Esophagus squamous epithelium (tissue), 5 donors: ENCODE measurements around the gene TFF2. TPM values are rescaled to one million over a fixed set of nuclear protein-coding genes. Genes with fewer than 3 reads are reported as not detected.

Experiments
- DNase-seq: peaks from one replicate; lab custom pipeline; 2025; lab: John Stamatoyannopoulos, UW
- H3K27ac ChIP-seq, 4 donors: fragments of 200-600 bp; sonication (generic); one replicate each; pipeline ENCODE4 v1.5.1; 2016 to 2019; ENCODE audit warnings: mild to moderate bottlenecking in 1 of 4
- H3K27me3 ChIP-seq, 4 donors: fragments of 200-600 bp; sonication (generic); 1 replicate in 3 of 4; 2 replicates in 1 of 4; pipeline versions ENCODE4 v1.5.1 to v1.6.0; 2017 to 2021; ENCODE audit warnings: antibody characterized with exemption in 1 of 4
- H3K36me3 ChIP-seq, 3 donors: fragments of 200-600 bp; sonication (generic); one replicate each; pipeline ENCODE4 v1.5.1; 2016 to 2019
- H3K4me1 ChIP-seq, 3 donors: fragments of 200-600 bp; sonication (generic); one replicate each; pipeline ENCODE4 v1.5.1; 2017 to 2019
- H3K4me3 ChIP-seq, 4 donors: fragments of 200-600 bp; sonication (generic); 1 replicate in 3 of 4; 2 replicates in 1 of 4; pipeline ENCODE4 v1.5.1; 2016 to 2019; ENCODE audit warnings: mild to moderate bottlenecking in 2 of 4, moderate library complexity in 1 of 4
- H3K9me3 ChIP-seq, 3 donors: fragments of 200-600 bp; sonication (generic); one replicate each; pipeline ENCODE4 v1.5.1; 2016 to 2019
- POLR2A ChIP-seq, 4 donors: fragments of 450-650 bp; IDR thresholded peaks; one replicate each; pipeline ENCODE4 v1.6.1; 2017; ENCODE audit warnings: antibody characterized with exemption in 4 of 4, mild to moderate bottlenecking in 4 of 4, moderate library complexity in 3 of 4
- WGBS, 2 donors: methylation state at CpG; one replicate each; pipeline ENCODE4 v1.1.5; 2018; 5-methylcytosine and 5-hydroxymethylcytosine counted together
- intact Hi-C: fragments of 100-400 bp; cut with DNase I; formaldehyde crosslinking; loops from one replicate; pipeline ENCODE4 v1.15.0; 2022
- total RNA-seq, 4 donors: library from RNA; depleted of rRNA; stranded (reverse); fragments of >200 nt; gene quantifications; one replicate each; pipeline ENCODE4 v1.1.0, GENCODE V29; 2016
- TF ChIP-seq, protein P1 (sequence below), 6 experiments: fragments of 450-650 bp in 4 of 6; fragments of 200-600 bp in 2 of 6; sonication (generic) in 2 of 6; IDR thresholded peaks; one replicate each; pipeline ENCODE4 v1.5.1; 2016 to 2019; ENCODE audit warnings: antibody characterized with exemption in 6 of 6, mild to moderate bottlenecking in 4 of 6, moderate library complexity in 4 of 6
- donor health status: DM: yes; HTN: yes; CAD: no.

TFF2 gene
- total RNA-seq, 4 donors from 2014 or later = 1.7 TPM; not detected in 3

DNA sequence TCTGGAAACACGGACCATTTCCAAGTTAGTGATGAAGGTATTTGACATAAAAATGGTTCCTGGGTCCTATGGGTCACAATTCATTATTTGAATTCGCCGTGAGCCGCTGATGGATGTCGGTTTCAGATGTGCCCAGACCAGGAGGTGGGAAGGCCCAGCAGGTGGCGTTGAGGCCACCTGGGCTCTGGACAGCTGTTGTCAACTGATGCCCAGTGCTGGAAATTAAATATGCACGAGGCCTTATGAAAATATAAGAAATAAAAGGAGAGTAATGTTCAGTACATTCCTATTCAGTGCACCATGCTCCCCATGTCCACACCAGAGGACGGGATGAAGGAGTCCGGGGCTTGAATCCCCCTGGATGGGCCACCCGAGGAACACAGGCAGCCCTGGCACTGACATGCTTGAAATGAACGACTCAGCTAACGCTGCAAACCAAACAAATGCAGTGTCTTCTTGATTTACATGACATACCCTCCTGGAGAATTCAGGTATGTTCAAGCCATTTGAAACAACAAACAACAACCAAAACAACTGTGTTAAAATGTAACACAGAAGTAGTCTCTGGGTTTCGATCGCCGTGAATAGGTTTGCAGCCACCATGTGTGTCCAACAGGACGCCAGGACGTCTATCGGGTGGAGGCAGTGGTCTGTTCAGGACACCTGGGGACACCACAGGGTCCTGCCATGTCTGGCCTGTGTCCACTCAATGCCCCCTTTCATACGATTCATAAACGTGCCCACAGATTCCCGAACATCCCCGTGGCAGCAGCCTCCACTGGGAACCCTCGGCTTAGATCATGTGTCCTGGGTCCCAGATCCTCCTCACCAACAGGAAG lies 41.7 kb downstream of the TFF2 start:
- no peak for DNase-seq
- TF ChIP-seq, protein P1, sequence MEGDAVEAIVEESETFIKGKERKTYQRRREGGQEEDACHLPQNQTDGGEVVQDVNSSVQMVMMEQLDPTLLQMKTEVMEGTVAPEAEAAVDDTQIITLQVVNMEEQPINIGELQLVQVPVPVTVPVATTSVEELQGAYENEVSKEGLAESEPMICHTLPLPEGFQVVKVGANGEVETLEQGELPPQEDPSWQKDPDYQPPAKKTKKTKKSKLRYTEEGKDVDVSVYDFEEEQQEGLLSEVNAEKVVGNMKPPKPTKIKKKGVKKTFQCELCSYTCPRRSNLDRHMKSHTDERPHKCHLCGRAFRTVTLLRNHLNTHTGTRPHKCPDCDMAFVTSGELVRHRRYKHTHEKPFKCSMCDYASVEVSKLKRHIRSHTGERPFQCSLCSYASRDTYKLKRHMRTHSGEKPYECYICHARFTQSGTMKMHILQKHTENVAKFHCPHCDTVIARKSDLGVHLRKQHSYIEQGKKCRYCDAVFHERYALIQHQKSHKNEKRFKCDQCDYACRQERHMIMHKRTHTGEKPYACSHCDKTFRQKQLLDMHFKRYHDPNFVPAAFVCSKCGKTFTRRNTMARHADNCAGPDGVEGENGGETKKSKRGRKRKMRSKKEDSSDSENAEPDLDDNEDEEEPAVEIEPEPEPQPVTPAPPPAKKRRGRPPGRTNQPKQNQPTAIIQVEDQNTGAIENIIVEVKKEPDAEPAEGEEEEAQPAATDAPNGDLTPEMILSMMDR (IDR thresholded peaks at IDR 0.05) = no peak
- no peak for TF ChIP-seq POLR2A (IDR thresholded peaks at IDR 0.05)
- 55 to 58% methylated on average over 15 of the region's 23 CpGs for WGBS, 2 donors
- no peak overlapping the region for H3K4me3 ChIP-seq
- H3K36me3 ChIP-seq = no peaks in the 10 kb centered on the region
- H3K4me1 ChIP-seq = peaks cover 6 to 11% (median 7%) of the 10 kb centered on the region in 3 donors
- no peak overlapping the region for H3K27ac ChIP-seq
- peaks cover 0 to 76% (median 0%) of the 10 kb centered on the region in 4 donors for H3K27me3 ChIP-seq
- no peaks in the 10 kb centered on the region for H3K9me3 ChIP-seq
- intact Hi-C loops = no loop called here

DNA sequence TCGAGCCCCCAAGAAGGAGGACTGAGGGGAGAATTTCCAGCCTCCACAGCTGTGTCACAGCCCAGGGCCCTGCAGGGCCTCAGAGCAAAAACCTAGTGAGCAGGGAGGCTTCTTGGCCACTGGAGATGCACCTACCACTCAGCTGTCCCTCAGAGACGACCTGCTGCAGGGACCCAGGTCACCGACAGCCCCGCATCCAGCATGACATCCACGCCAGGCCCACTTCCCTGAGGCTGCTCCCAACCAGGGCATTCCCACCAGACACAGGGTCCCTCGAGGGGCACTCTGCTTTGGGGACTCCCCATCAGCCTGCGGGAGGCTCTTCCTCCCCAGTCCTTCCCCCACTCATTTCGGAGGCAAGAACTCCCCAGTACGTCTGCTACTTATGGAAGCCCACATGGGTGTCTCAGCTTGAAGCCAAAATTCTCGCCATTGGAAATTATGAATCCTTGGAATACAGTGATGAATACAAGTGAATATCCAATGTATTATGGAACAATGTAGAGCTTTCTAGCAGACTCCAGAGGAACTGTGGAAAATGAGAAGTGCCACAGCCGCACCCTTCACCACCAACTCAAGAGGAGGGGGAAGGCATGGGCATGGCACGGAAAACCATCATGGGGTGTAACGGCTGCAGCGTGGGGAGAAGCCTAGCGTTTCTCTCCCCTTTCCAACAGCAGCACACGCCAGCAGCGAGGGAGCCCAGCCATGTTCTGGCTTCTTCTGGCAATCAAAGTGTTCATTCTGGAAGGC lies 42.5 kb downstream of the TFF2 start:
- H3K27ac ChIP-seq = no peak overlapping the region
- H3K4me3 ChIP-seq = no peak overlapping the region
- intact Hi-C loops = no loop called here
- no peak for DNase-seq
- TF ChIP-seq POLR2A (IDR thresholded peaks at IDR 0.05) = no peak
- TF ChIP-seq, protein P1 (IDR thresholded peaks at IDR 0.05) = no peak
- H3K9me3 ChIP-seq = no peaks in the 10 kb centered on the region
- peaks cover 6 to 11% (median 7%) of the 10 kb centered on the region in 3 donors for H3K4me1 ChIP-seq
- 68 to 84% methylated on average over 9 to 12 of the region's 17 CpGs for WGBS, 2 donors
- no peaks in the 10 kb centered on the region for H3K36me3 ChIP-seq
- peaks cover 0 to 76% (median 0%) of the 10 kb centered on the region in 4 donors for H3K27me3 ChIP-seq

DNA sequence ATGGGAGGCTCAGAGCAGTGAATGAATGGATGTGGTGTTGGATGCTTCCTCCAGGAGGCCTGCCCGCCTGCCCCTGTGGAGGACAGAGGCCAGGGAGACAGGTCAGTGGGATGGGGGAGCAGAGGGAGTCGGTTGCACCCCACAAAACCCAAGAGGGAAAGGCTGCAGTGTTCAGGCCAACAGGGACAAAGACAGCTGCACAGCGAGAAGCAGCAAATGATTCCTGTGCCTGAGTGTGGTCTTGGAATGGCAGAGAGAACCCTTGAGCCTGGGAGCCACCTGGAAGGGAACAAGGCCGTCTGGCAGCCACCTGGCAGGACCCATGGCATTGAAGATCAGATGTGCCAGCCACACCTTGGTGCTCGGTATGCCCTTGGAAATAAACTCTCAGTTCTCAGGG lies 43.7 kb downstream of the TFF2 start:
- H3K4me3 ChIP-seq = no peak overlapping the region
- H3K4me1 ChIP-seq = peaks cover 6 to 15% (median 7%) of the 10 kb centered on the region in 3 donors
- intact Hi-C loops = no loop called here
- TF ChIP-seq POLR2A (IDR thresholded peaks at IDR 0.05) = no peak
- TF ChIP-seq, protein P1 (IDR thresholded peaks at IDR 0.05) = no peak
- DNase-seq = no peak
- 50 to 74% methylated on average over 5 of the region's 5 CpGs for WGBS, 2 donors
- no peak overlapping the region for H3K27ac ChIP-seq
- no peaks in the 10 kb centered on the region for H3K9me3 ChIP-seq
- peaks cover 0 to 78% (median 0%) of the 10 kb centered on the region in 4 donors for H3K27me3 ChIP-seq
- no peaks in the 10 kb centered on the region for H3K36me3 ChIP-seq

DNA sequence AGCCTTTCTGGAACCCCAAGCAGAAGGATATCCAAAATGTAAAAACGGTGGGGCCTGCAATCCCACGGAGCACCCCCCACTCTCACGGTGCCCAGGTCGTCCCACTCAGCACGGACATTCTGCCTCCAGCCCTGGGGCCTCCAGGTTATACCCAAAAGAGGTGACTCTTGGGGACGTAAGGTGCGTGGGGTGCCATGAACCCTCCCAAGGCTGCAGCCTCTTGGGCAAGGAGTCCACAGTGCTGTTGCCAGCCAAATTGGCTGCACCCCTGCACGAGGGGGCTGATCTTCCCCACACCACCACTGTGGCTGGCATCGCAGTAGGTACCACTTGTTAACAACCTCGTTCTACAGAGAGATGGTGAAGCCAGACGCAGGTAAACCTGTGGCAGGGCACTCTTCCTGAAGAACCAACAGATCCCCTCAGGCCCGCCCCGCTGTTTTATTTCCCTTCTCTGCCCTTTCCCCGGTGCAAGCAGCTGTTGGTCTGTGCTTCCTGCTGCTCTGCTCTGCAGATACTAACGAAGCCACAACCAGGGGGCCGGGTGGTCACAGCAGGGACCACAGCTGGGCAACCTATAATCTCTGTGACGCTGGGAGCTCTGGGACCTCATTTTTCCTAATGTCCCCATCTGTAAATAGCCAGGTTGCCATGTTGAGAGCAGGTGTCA lies 44.3 kb downstream of the TFF2 start:
- 52 to 64% methylated on average over 7 to 10 of the region's 17 CpGs for WGBS, 2 donors
- H3K4me3 ChIP-seq = no peak overlapping the region
- DNase-seq = no peak
- no peaks in the 10 kb centered on the region for H3K36me3 ChIP-seq
- intact Hi-C loops = no loop called here
- H3K4me1 ChIP-seq = peaks cover 6 to 17% (median 7%) of the 10 kb centered on the region in 3 donors
- H3K27ac ChIP-seq = no peak overlapping the region
- TF ChIP-seq POLR2A (IDR thresholded peaks at IDR 0.05) = no peak
- peaks cover 0 to 78% (median 0%) of the 10 kb centered on the region in 4 donors for H3K27me3 ChIP-seq
- H3K9me3 ChIP-seq = no peaks in the 10 kb centered on the region

DNA sequence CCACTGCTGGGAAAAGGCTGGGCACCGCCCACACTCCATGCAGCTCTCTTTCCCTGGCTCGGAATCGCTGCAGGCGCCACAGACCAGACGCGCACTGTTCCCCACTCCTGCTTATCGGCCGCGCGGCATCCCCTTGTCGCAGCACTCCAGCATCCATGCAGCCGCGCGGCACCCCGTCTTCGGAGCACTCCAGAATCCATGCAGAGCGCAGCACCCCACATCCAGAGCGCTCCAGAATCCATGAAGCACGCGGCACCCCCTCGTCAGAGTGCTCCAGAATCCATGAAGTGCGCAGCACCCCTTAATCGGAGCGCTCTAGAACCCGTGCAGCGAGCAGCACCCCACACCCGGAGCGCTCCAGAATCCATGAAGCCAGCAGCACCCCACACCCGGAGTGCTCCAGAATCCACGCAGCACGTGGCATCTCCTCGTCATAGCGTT lies 45.1 kb downstream of the TFF2 start:
- H3K4me1 ChIP-seq = peaks cover 6 to 22% (median 7%) of the 10 kb centered on the region in 3 donors
- 96% methylated on average over 26 of the region's 33 CpGs; no CpG with 5 or more reads in 1 of the 2 donors for WGBS, 2 donors
- no peak overlapping the region for H3K27ac ChIP-seq
- intact Hi-C loops = no loop called here
- H3K36me3 ChIP-seq = no peaks in the 10 kb centered on the region
- H3K9me3 ChIP-seq = no peaks in the 10 kb centered on the region
- no peak overlapping the region for H3K4me3 ChIP-seq
- TF ChIP-seq, protein P1 (IDR thresholded peaks at IDR 0.05) = no peak
- no peak for TF ChIP-seq POLR2A (IDR thresholded peaks at IDR 0.05)
- no peak for DNase-seq
- H3K27me3 ChIP-seq = peaks cover 0 to 76% (median 0%) of the 10 kb centered on the region in 4 donors
